Measurements from ENCODE around the gene NEDD4. TPM values are rescaled to one million over a fixed set of nuclear protein-coding genes. Genes with fewer than 3 reads are reported as not detected.

The NEDD4 gene
- total and polyA plus RNA-seq, 10 of the 15 experiments (the other 5 are each of a cell fraction or from before 2014, with no cell fraction given): 1.3 to 7.7 (median 4.4) TPM

- H3K4me1 ChIP-seq (ENCODE audit: control insufficient read depth, insufficient read depth, low read length): no peaks in the 10 kb centered on the region
- no peak overlapping the region for H3K9ac ChIP-seq (ENCODE audit: control insufficient read depth, insufficient read depth, low read length)
- no peaks in the 10 kb centered on the region for H3K27me3 ChIP-seq (replicated peaks in 1 of 2; ENCODE audit: control insufficient read depth in 2 of 2, insufficient read depth in 2 of 2, low read length in 1 of 2)
- no peaks in the 10 kb centered on the region for H4K20me1 ChIP-seq (ENCODE audit: control insufficient read depth, insufficient read depth)
- BruUV-seq (replicated peaks): no TSS peak
- H3K79me2 ChIP-seq (ENCODE audit: control insufficient read depth, insufficient read depth, low read length): no peaks in the 10 kb centered on the region
- H3K4me3 ChIP-seq: no peak overlapping the region
- no peaks in the 10 kb centered on the region for H3K9me3 ChIP-seq (replicated peaks; ENCODE audit: control insufficient read depth, insufficient read depth, low read length)
- ATAC-seq: no peak
- FAIRE-seq: no peak
- in situ Hi-C loops (cut with MboI): no loop called here
- H3K27ac ChIP-seq (ENCODE audit: control insufficient read depth, insufficient read depth): no peak overlapping the region
- H3K36me3 ChIP-seq (ENCODE audit: control insufficient read depth in 2 of 2, insufficient read depth in 2 of 2, low read length in 1 of 2): no peaks in the 10 kb centered on the region
- no peak for DNase-seq (ENCODE audit: low read depth, low spot score)
- no peak overlapping the region for H2AFZ ChIP-seq (ENCODE audit: control insufficient read depth, low read depth, low read length)
- SMC1A ChIA-PET (ENCODE audit: uncharacterized antibody, unreplicated experiment): no interaction called here
- POLR2A ChIA-PET: no interaction called here
- RAD21 ChIA-PET (ENCODE audit: unreplicated experiment): no interaction called here
- CTCF ChIA-PET: no interaction called here
- intact Hi-C loops (cut with micrococcal nuclease; ENCODE audit: unreplicated experiment): no loop called here
- no peak overlapping the region for H3K4me2 ChIP-seq (ENCODE audit: control insufficient read depth, insufficient read depth)
- TF ChIP-seq CHD2 (IDR thresholded peaks at IDR 0.05; ENCODE audit: borderline replicate concordance, low read depth, low read length) (no peak), NBN (IDR thresholded peaks at IDR 0.05) (no peak), LARP7 (IDR thresholded peaks at IDR 0.05) (no peak), CEBPZ (IDR thresholded peaks at IDR 0.05; ENCODE audit: low read depth, low read length) (no peak), SUZ12 (IDR thresholded peaks at IDR 0.05; ENCODE audit: unreplicated experiment) (no peak), CBX3 (IDR thresholded peaks at IDR 0.05; ENCODE audit: borderline replicate concordance, low read depth) (no peak), POLR2AphosphoS2 (IDR thresholded peaks at IDR 0.05; ENCODE audit: low read depth, low read length) (no peak), STAT3 (IDR thresholded peaks at IDR 0.05; ENCODE audit: low read depth, low read length) (no peak), SIN3A (IDR thresholded peaks at IDR 0.05; ENCODE audit: low read depth, low read length) (no peak), ZNF24 (IDR thresholded peaks at IDR 0.05) (no peak), MYB (IDR thresholded peaks at IDR 0.05; ENCODE audit: borderline replicate concordance, low read depth, low read length) (no peak), PBX3 (IDR thresholded peaks at IDR 0.05; ENCODE audit: insufficient replicate concordance, low read depth, low read length) (no peak)
- TF ChIP-seq, protein P1, sequence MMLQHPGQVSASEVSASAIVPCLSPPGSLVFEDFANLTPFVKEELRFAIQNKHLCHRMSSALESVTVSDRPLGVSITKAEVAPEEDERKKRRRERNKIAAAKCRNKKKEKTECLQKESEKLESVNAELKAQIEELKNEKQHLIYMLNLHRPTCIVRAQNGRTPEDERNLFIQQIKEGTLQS (IDR thresholded peaks at IDR 0.05; ENCODE audit: borderline replicate concordance, extremely low read depth, low read depth, low read length): no peak
- TF ChIP-seq, protein P2, sequence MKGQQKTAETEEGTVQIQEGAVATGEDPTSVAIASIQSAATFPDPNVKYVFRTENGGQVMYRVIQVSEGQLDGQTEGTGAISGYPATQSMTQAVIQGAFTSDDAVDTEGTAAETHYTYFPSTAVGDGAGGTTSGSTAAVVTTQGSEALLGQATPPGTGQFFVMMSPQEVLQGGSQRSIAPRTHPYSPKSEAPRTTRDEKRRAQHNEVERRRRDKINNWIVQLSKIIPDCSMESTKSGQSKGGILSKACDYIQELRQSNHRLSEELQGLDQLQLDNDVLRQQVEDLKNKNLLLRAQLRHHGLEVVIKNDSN (IDR thresholded peaks at IDR 0.05; ENCODE audit: borderline replicate concordance, extremely low read length, insufficient read depth, low read depth, low read length): no peak
Observed at GRCh38 chr15:55863911-55864310, 129.5 kb downstream of the NEDD4 start.

Measured in GM12878 (cell line).